DOHH2 (cell line): ENCODE results near the gene PCK2.

Source experiments
- CTCF ChIP-seq: fragments of 200-600 bp; sonication (generic); IDR thresholded peaks from one replicate; pipeline ENCODE4 v1.5.1; 2014; ENCODE audit warnings: antibody characterized with exemption, mild to moderate bottlenecking, low read depth, low read length; ENCODE audit not compliant: poor library complexity, severe bottlenecking
- EZH2phosphoT487 ChIP-seq: fragments of 200-600 bp; sonication (generic); IDR thresholded peaks from 2 replicates; pipeline ENCODE4 v1.6.1; 2017; ENCODE audit warnings: borderline replicate concordance, mild to moderate bottlenecking, antibody characterized with exemption, low read length, moderate library complexity, mixed read lengths

- TF ChIP-seq CTCF (no peak), EZH2phosphoT487 (no peak)
These were observed 19.3 kb upstream of the PCK2 start for GRCh38 chr14:24074625-24075484.
